ENCODE data around the gene TFR2. TPM values are rescaled to one million over a fixed set of nuclear protein-coding genes. Genes with fewer than 3 reads are reported as not detected.

The TFR2 gene
- total RNA-seq, 2 experiments from 2014 or later: 12.1 to 26.0 TPM

DNA sequence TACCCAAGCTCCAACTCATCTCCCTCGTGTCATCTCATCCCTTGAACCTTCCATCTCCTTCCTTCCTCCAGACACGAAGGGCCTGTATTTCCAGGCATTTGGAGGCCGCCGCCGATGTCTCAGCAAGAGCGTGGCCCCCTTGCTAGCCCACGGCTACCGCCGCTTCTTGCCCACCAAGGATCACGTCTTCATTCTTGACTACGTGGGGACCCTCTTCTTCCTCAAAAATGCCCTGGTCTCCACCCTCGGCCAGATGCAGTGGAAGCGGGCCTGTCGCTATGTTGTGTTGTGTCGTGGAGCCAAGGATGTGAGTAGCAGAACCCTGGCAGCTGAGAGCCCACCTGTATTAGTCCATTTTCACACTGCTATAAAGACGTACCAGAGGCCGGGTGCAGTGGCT, 49.8 kb downstream of the TFR2 start:
- no peaks in the 10 kb centered on the region for H3K9me3 ChIP-seq (ENCODE audit: low read length)
- H3K4me2 ChIP-seq (ENCODE audit: low read length): no peak overlapping the region
- H3K9me2 ChIP-seq (ENCODE audit: insufficient read depth, low read length): no peaks in the 10 kb centered on the region
- no TSS peak for BruUV-seq (replicated peaks)
- no peak for DNase-seq (ENCODE audit: low spot score)
- H3K4me3 ChIP-seq (ENCODE audit: low read depth, low read length, poor library complexity, severe bottlenecking): no peak overlapping the region
- ChIA-PET CTCF (ENCODE audit: unreplicated experiment) (no interaction called here), POLR2A (interaction anchor here (0.6 kb wide), 1 partner anchor 273 kb away, joined by 4 read pairs; no protein-coding TSS in a partner anchor)
- no peak overlapping the region for H2AFZ ChIP-seq (ENCODE audit: low read length)
- H3K4me1 ChIP-seq (ENCODE audit: insufficient read depth, low read length, poor library complexity, severe bottlenecking): peaks cover 4% of the 10 kb centered on the region
- H3K79me2 ChIP-seq (ENCODE audit: insufficient read depth, low read depth, low read length): no peaks in the 10 kb centered on the region
- H4K20me1 ChIP-seq (ENCODE audit: insufficient read depth, low read length): no peaks in the 10 kb centered on the region
- no peak overlapping the region for H3K27ac ChIP-seq (ENCODE audit: low read depth, low read length, poor library complexity, severe bottlenecking)
- TF ChIP-seq, protein P1, sequence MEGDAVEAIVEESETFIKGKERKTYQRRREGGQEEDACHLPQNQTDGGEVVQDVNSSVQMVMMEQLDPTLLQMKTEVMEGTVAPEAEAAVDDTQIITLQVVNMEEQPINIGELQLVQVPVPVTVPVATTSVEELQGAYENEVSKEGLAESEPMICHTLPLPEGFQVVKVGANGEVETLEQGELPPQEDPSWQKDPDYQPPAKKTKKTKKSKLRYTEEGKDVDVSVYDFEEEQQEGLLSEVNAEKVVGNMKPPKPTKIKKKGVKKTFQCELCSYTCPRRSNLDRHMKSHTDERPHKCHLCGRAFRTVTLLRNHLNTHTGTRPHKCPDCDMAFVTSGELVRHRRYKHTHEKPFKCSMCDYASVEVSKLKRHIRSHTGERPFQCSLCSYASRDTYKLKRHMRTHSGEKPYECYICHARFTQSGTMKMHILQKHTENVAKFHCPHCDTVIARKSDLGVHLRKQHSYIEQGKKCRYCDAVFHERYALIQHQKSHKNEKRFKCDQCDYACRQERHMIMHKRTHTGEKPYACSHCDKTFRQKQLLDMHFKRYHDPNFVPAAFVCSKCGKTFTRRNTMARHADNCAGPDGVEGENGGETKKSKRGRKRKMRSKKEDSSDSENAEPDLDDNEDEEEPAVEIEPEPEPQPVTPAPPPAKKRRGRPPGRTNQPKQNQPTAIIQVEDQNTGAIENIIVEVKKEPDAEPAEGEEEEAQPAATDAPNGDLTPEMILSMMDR (conservative IDR thresholded peaks at IDR 0.05; ENCODE audit: low read length): no peak
- no peak for TF ChIP-seq EZH2phosphoT487 (IDR thresholded peaks at IDR 0.05; ENCODE audit: borderline replicate concordance, low read depth, low read length)
- intact Hi-C loops (cut with micrococcal nuclease; ENCODE audit: unreplicated experiment): no loop called here
- H3K36me3 ChIP-seq (ENCODE audit: insufficient read depth, low read length): no peaks in the 10 kb centered on the region

DNA sequence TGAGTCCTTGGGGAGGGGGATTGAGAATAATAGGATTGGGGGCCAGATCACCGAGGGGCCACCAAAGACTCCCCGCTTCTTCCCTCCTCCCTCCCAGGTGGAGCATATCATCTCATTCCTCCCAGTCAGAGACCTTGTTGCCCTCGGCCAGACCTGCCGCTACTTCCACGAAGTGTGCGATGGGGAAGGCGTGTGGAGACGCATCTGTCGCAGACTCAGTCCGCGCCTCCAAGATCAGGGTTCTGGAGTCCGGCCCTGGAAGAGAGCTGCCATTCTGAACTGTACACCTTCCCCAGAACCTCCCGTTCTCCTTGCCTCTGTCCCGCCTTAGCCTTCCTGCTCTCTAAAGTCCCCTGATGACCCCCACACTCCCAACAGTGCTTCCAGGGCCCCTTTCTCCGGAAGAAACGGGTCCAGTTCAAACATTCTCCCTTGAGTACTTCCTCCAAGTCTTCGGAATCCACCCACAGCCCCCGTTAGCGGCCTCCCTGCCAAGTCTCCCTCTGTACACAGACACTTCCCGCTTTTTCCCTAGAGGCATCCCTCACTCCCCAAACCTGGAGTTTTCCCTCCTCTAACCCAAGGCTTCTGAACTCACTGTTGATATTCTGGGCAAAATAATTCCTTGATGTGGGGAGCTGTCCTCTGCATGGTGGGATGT, 51.1 kb downstream of the TFR2 start:
- Histone ChIP-seq H3K9me3 (ENCODE audit: low read length) (no peaks in the 10 kb centered on the region), H3K9me2 (ENCODE audit: insufficient read depth, low read length) (no peaks in the 10 kb centered on the region), H4K20me1 (ENCODE audit: insufficient read depth, low read length) (no peaks in the 10 kb centered on the region), H3K4me2 (ENCODE audit: low read length) (no peak overlapping the region), H3K4me3 (ENCODE audit: low read depth, low read length, poor library complexity, severe bottlenecking) (no peak overlapping the region), H3K79me2 (ENCODE audit: insufficient read depth, low read depth, low read length) (peaks cover 5% of the 10 kb centered on the region; the same call in 1 of the 2 replicates), H3K4me1 (ENCODE audit: insufficient read depth, low read length, poor library complexity, severe bottlenecking) (peaks cover 4% of the 10 kb centered on the region), H3K36me3 (ENCODE audit: insufficient read depth, low read length) (no peaks in the 10 kb centered on the region), H2AFZ (ENCODE audit: low read length) (no peak overlapping the region), H3K27ac (ENCODE audit: low read depth, low read length, poor library complexity, severe bottlenecking) (no peak overlapping the region)
- TF ChIP-seq, protein P1 (conservative IDR thresholded peaks at IDR 0.05; ENCODE audit: low read length): no peak
- TF ChIP-seq EZH2phosphoT487 (IDR thresholded peaks at IDR 0.05; ENCODE audit: borderline replicate concordance, low read depth, low read length): no peak
- intact Hi-C loops (cut with micrococcal nuclease; ENCODE audit: unreplicated experiment): no loop called here
- POLR2A ChIA-PET: interaction anchor here (0.6 to 0.7 kb wide), 2 partner anchors 9 to 27 kb away, joined by 3 to 10 read pairs; no protein-coding TSS in a partner anchor
- CTCF ChIA-PET (ENCODE audit: unreplicated experiment): interaction anchor here (0.6 kb wide), 1 partner anchor 102 kb away, joined by 3 read pairs; no protein-coding TSS in a partner anchor
- BruUV-seq (replicated peaks): no TSS peak
- DNase-seq (ENCODE audit: low spot score): no peak

DNA sequence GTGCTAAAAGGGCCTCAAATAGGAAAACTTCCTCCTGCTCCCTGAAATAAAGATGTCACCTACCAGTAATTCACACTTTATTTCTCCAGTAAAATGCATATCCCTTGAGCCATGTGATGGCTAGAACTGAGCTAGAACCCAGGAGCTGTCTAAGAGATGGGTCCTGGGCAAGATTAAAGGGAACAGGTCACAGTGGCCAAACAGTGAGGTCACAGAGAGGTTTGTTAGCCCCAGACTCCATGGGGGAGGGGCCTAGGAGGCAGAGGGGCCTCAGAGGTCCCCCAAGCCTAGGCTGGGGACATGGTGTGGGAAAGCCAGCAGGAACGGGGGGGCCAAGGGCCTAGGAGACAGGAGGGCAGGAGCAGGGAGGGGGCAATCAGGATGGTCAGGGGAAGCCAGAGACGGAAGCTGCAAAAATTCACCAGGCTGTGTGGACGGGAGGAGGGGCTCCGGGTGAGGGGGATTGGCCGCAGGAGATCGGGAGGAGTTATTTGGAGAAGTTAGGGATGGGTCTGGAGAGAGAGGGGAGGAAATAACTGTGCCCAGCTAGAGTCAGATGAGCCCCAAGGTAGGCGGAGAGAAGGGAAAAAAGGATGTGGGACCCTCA, 51.9 kb downstream of the TFR2 start:
- no peak for TF ChIP-seq EZH2phosphoT487 (IDR thresholded peaks at IDR 0.05; ENCODE audit: borderline replicate concordance, low read depth, low read length)
- TF ChIP-seq, protein P1 (conservative IDR thresholded peaks at IDR 0.05; ENCODE audit: low read length): no peak
- H2AFZ ChIP-seq (ENCODE audit: low read length): no peak overlapping the region
- H3K79me2 ChIP-seq (ENCODE audit: insufficient read depth, low read depth, low read length): peaks cover 13% of the 10 kb centered on the region; the same call in 1 of the 2 replicates
- POLR2A ChIA-PET: interaction anchor here (0.6 to 1.5 kb wide), 6 partner anchors 9 to 223 kb away, joined by 3 to 7 read pairs (median 4); partner anchors contain the start of genes GIGYF1, MOSPD3 and POP7
- no peaks in the 10 kb centered on the region for H4K20me1 ChIP-seq (ENCODE audit: insufficient read depth, low read length)
- no peak overlapping the region for H3K4me3 ChIP-seq (ENCODE audit: low read depth, low read length, poor library complexity, severe bottlenecking)
- no peak overlapping the region for H3K27ac ChIP-seq (ENCODE audit: low read depth, low read length, poor library complexity, severe bottlenecking)
- peaks cover 10% of the 10 kb centered on the region for H3K4me1 ChIP-seq (ENCODE audit: insufficient read depth, low read length, poor library complexity, severe bottlenecking)
- intact Hi-C loops (cut with micrococcal nuclease; ENCODE audit: unreplicated experiment): no loop called here
- CTCF ChIA-PET (ENCODE audit: unreplicated experiment): interaction anchor here (0.6 kb wide), 1 partner anchor 103 kb away, joined by 3 read pairs; no protein-coding TSS in a partner anchor
- H3K9me3 ChIP-seq (ENCODE audit: low read length): no peaks in the 10 kb centered on the region
- H3K9me2 ChIP-seq (ENCODE audit: insufficient read depth, low read length): no peaks in the 10 kb centered on the region
- H3K36me3 ChIP-seq (ENCODE audit: insufficient read depth, low read length): no peaks in the 10 kb centered on the region
- DNase-seq (ENCODE audit: low spot score): no peak
- BruUV-seq (replicated peaks): no TSS peak
- H3K4me2 ChIP-seq (ENCODE audit: low read length): no peak overlapping the region

All from OCI-LY7 (cell line).